ENCODE measurements around the gene CDH13.

Gene CDH13

GRCh38 chr16:82626791-82627261, at the start of gene CDH13:
Gene CDH13, plus strand, starts transcription at chr16:82626969.
- DNase-seq (ENCODE audit: low read depth in 3 of 3, low spot score in 1 of 3): no peak

DNA sequence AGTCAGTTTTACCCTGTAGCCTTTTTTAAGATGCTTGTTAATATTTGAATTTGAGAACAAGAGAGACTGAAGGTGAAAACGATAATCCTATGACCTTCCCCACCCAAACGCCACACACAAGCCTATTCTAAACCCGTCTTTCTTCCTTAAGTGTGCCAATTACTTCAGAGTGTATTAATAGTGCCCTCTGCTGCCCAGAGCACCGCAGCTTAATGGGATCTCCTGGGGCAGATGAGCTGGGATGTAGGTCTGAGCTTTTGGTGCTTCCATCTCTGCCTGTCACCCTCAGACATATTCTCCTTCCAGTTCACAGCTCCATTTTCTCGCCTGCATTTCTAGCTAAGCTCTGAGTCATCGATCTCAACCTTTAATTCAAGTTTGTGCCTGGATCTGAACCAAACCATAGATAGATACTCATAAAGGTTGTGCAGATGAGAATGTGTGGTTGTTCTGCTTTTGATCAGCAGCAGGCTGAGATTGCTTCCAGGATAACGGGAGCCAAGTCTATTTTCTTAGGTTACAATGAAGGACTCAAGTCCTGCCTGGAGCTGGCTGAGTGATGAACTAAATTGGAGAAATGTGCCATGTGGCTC, 46.4 kb upstream of the CDH13 start:
- no peak for DNase-seq (ENCODE audit: low read depth in 3 of 3, low spot score in 1 of 3)

DNA sequence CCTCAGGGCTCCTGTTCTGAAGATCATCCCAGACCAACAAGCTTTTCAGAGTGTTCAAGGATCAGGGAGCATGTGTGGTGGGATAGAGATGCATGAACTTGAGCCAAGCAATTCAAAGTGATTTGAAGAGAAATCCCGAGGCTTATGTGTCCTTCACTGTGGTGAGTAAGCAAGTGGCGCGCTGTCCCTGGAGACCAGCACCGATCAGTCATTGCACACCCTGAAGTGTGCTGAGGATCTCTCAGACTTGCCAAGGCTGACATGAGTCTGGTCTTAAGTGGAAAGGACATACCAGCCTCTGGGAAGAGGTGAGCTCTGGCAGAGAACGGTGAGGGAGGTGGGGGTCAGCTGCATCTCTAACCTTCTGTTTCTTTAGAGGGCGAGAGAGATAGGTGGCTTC, 43.8 kb upstream of the CDH13 start:
- DNase-seq (ENCODE audit: low read depth in 3 of 3, low spot score in 1 of 3): no peak

DNA sequence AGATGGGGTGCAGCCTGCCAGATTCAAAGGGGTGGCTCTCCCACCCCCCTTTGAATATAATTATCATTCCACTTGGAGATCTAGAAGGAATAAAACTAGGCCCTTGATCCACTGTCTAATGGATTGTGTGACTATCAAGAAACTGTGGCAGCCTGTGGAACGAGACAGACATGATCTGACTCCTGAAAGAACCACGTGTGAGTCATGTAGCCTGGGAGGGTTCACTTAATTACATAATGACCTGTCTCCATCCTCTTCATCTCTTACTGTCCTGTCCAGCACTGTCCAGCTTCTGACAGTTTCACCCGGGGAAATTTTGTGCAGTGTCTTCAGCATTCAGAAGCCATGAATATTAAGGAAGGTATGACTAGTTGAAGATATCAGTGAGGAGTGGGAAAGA, 43.3 kb upstream of the CDH13 start:
- no peak for DNase-seq (ENCODE audit: low read depth in 3 of 3, low spot score in 1 of 3)

GRCh38 chr16:82584553-82585152, 42.1 kb upstream of the CDH13 start:
- no peak for DNase-seq (ENCODE audit: low read depth in 3 of 3, low spot score in 1 of 3)

- no peak for DNase-seq (ENCODE audit: low read depth in 3 of 3, low spot score in 1 of 3)
These were observed 41.1 kb upstream of the CDH13 start for GRCh38 chr16:82585675-82586074.

- no peak for DNase-seq (ENCODE audit: low read depth in 3 of 3, low spot score in 1 of 3)
These were observed 40.6 kb upstream of the CDH13 start for GRCh38 chr16:82586130-82586529.

GRCh38 chr16:82587289-82587688, 39.5 kb upstream of the CDH13 start:
- DNase-seq (ENCODE audit: low read depth in 3 of 3, low spot score in 1 of 3): no peak

- DNase-seq (ENCODE audit: low read depth in 3 of 3, low spot score in 1 of 3): no peak
These were observed 37.4 kb upstream of the CDH13 start for GRCh38 chr16:82589407-82589806.

DNA sequence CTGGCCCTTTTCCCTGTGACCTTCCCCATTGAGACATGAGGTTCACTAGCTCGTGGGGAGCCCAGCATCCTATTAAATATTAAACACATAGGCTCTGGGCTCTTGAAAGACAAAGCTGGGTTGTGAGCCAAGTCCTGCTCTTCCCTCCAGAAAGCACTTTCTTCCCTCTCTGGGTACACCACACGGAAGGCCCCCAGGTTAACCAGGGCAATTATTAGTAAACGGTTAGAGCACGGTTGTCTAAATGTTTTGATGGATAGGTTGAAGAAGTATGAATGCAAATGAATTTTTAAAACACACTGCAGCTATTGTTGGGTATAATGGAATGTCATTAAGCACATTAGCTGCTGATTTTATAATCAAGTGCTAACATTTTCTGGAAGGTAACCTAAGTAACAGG, 32.7 kb upstream of the CDH13 start:
- DNase-seq (ENCODE audit: low read depth in 3 of 3, low spot score in 1 of 3): no peak

DNA sequence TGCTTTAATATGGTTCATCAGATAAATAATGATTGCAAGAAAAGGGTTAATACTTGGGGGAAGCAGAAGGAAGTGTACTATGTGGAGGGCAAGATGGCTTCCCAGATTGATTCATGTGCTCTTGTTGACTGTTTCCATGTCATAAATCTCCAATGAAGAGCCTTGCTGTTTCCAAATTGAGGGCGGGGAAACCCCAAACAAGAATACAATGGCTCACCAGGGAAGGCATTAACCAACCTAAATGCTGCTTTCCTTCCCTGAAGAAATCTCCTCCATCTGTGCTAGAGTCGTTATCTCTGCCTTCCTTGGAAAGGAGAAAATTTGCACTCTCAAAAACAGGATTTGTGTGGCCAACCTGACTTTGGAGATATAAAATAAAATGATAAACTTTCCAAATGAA, 28.0 kb upstream of the CDH13 start:
- DNase-seq (ENCODE audit: low read depth in 3 of 3, low spot score in 1 of 3): no peak

GRCh38 chr16:82601989-82602640, 24.7 kb upstream of the CDH13 start:
- no peak for DNase-seq (ENCODE audit: low read depth in 3 of 3, low spot score in 1 of 3)

GRCh38 chr16:82603784-82604411, 22.9 kb upstream of the CDH13 start:
- DNase-seq (ENCODE audit: low read depth in 3 of 3, low spot score in 1 of 3): no peak

DNA sequence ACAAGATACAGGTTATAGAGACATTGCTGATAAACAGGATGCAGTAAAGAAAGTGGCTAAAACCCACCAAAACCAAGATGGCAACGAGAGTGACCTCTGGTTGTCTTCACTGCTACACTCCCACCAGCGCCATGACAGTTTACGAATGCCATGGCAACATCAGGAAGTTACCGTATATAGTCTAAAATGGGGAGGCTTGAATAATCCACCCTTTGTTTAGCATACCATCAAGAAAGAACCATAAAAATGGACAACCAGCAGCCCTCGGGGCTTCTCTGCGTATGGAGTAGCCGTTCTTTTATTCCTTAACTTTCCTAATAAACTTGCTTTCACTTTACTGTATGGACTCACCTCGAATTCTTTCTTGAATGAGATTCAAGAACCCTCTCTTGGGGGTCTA, 21.7 kb upstream of the CDH13 start:
- no peak for DNase-seq (ENCODE audit: low read depth in 3 of 3, low spot score in 1 of 3)

DNA sequence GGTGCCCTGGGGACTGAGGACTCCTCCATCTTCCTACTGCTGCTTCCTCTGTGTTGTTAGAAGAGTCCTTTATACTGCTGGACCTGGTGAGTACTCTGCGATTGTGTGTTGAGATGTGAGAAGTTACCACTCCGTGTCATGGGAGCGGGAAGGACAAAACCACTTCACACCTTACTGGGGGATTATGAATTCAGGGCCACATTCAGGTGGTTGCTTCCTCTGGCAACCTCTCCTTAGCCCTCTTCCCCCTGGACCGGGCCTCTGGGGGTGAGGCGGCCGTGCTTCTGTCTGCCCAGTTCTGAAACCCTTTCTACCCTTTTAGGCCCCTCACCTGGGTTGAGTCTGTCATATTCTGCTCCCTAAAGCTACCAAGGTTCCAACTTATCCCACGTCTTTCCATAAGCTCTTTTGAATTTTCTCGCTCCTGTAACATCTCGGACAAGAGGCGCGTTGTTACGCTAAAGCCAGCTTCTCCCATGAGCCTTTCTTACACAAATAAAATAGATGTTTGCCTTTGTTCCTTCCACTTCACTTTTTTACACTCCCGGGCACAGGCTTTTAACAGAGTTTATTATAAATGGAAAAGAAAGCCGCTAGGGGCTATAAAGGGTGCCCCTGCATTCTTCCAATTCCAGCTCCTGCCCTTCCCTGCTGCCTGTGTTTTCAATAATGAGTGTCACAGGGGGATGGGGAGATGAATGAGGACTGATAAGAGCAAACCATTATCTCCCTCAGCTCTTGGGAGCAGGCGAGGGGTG, 20.7 kb upstream of the CDH13 start:
- DNase-seq (ENCODE audit: low read depth in 3 of 3, low spot score in 1 of 3): no peak

DNA sequence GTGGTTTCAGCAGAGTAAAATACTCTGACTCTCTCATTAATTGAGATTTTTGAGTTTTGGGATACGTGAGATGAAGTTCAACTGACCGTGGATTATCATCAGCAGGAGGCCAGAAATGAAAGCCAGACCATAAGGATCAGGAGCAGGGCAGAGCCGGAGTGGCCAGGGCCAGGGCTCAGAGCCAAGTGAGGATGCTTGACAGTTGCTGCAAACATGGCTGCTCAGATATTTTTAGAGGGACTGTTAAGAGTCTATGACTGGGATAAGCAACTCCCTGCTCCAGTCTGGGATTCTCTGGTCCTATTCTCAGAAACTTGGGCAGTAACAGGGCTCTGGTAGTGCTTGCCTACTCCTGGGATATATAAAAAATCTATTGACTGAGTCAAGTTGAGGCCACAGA, 17.6 kb upstream of the CDH13 start:
- no peak for DNase-seq (ENCODE audit: low read depth in 3 of 3, low spot score in 1 of 3)

- no peak for DNase-seq (ENCODE audit: low read depth in 3 of 3, low spot score in 1 of 3)
These were observed 14.5 kb upstream of the CDH13 start for GRCh38 chr16:82612263-82612662.

DNA sequence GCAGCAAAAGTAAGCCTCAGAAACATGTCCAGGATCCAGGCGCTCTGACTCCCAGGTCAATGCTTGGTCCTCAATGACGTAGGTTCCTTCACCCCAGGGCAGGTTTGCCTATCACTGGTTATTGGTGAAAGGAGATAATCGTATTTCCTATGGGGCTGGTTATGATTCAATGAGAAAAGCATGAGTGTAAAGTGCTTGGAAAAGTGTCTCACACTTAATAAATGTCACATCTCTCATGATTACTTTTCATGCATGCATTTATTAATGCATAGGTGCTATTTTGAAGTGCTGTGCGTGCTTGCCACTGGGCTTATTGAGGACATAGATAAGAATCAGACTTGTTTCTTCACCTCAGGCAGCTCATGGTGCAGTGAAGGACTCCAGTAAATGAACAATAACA, 10.4 kb upstream of the CDH13 start:
- DNase-seq (ENCODE audit: low read depth in 3 of 3, low spot score in 1 of 3): no peak

GRCh38 chr16:82621781-82622180, 5.0 kb upstream of the CDH13 start:
- no peak for DNase-seq (ENCODE audit: low read depth in 3 of 3, low spot score in 1 of 3)

DNA sequence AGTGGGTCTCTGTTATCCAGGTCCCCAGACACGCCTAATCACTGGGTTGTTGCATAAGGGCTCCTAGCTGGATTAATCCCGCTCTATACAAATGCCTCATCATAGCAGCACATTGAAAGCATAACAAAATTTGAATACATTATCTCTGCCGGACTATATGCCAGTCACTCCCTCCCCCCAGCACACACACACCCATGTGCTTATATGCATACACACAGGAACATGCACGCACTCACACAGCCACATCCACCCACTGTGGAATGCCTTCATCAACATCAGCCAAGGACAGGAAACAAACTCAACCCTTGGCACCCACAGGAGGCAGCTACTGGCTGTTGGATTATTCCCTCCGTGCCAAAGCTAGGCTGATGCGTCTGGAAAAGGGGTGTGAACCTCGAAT, 3.5 kb upstream of the CDH13 start:
- DNase-seq (ENCODE audit: low read depth in 3 of 3, low spot score in 1 of 3): no peak
